Caco-2 (cell line): ENCODE data around the gene PHKB. TPM values are rescaled to one million over a fixed set of nuclear protein-coding genes. Genes with fewer than 3 reads are reported as not detected.

Source experiments
- BruUV-seq: library from RNA; stranded (reverse); fragments of 400-500 nt; replicated peaks from 2 replicates; lab custom pipeline; 2021; lab: Mats Ljungman, UMichigan
- CTCF ChIA-PET: fragments of 300-600 bp; sonication (Branson Sonifier 250); formaldehyde crosslinking; loops from one replicate; lab custom pipeline; 2022; ENCODE audit warnings: antibody characterized with exemption; lab: Charles Lee
- POLR2A ChIA-PET: fragments of 300-600 bp; sonication (Branson Sonifier 250); formaldehyde crosslinking; loops from one replicate; lab custom pipeline; 2022; ENCODE audit warnings: antibody characterized with exemption; lab: Charles Lee
- DNase-seq, 2 experiments: peaks; one replicate each; pipeline versions ENCODE4 v3.0.0 to v3.0.0-alpha.2; 2020 to 2022
- H3K27me3 ChIP-seq: replicated peaks from 2 replicates; pipeline ENCODE4 v1.6.0; 2011; ENCODE audit warnings: low read length; ENCODE audit not compliant: control insufficient read depth, insufficient read depth
- H3K36me3 ChIP-seq: 2 replicates; pipeline ENCODE4 v1.5.1; 2011; ENCODE audit warnings: low read length; ENCODE audit not compliant: control insufficient read depth, insufficient read depth
- H3K4me1 ChIP-seq: fragments of 250-450 bp; sonication (Bioruptor Pico); 2 replicates; pipeline ENCODE4 v1.5.1; 2020; ENCODE audit warnings: mild to moderate bottlenecking
- H3K4me3 ChIP-seq: 2 replicates; pipeline ENCODE4 v1.5.1; 2011; ENCODE audit warnings: low read depth, mild to moderate bottlenecking, control low read depth, low read length
- H3K9me3 ChIP-seq: fragments of 250-450 bp; sonication (Bioruptor Pico); 2 replicates; pipeline ENCODE4 v1.5.1; 2020; ENCODE audit warnings: mild to moderate bottlenecking, moderate library complexity
- H3K27ac Mint-ChIP-seq: one replicate; pipeline ENCODE4 v1.8.0; 2022; ENCODE audit warnings: mixed read lengths; ENCODE audit not compliant: unreplicated experiment
- H3K27me3 Mint-ChIP-seq: one replicate; pipeline ENCODE4 v1.8.0; 2022; ENCODE audit warnings: mixed read lengths; ENCODE audit not compliant: insufficient read depth, unreplicated experiment
- H3K36me3 Mint-ChIP-seq: one replicate; pipeline ENCODE4 v1.8.0; 2022; ENCODE audit warnings: mild to moderate bottlenecking, mixed read lengths; ENCODE audit not compliant: insufficient read depth, unreplicated experiment
- H3K4me1 Mint-ChIP-seq: one replicate; pipeline ENCODE4 v1.8.0; 2022; ENCODE audit warnings: low read depth, mixed read lengths; ENCODE audit not compliant: unreplicated experiment
- H3K4me3 Mint-ChIP-seq: one replicate; pipeline ENCODE4 v1.8.0; 2022; ENCODE audit warnings: mild to moderate bottlenecking, moderate library complexity, mixed read lengths; ENCODE audit not compliant: unreplicated experiment
- H3K9me3 Mint-ChIP-seq: one replicate; pipeline ENCODE4 v1.8.0; 2022; ENCODE audit warnings: mixed read lengths; ENCODE audit not compliant: unreplicated experiment
- CTCF ChIP-seq, 2 experiments: fragments of 200-600 bp in 1 of 2; IDR thresholded peaks; 1 replicate in 1 of 2; 2 replicates in 1 of 2; pipeline versions ENCODE4 v1.5.1 to v1.8.0; 2011 to 2022; ENCODE audit warnings: antibody characterized with exemption in 1 of 2, control low read depth in 1 of 2, inconsistent platforms in 1 of 2, low read depth in 1 of 2, low read length in 1 of 2, mild to moderate bottlenecking in 1 of 2, moderate library complexity in 1 of 2; ENCODE audit not compliant: insufficient read depth in 1 of 2, severe bottlenecking in 1 of 2, unreplicated experiment in 1 of 2
- intact Hi-C: fragments of 100-400 bp; cut with micrococcal nuclease; formaldehyde crosslinking; loops from one replicate; pipeline ENCODE4 v1.10.0; 2022; ENCODE audit not compliant: unreplicated experiment
- total RNA-seq: library from RNA; stranded (reverse); gene quantifications from 2 replicates; pipeline ENCODE4 v1.2.3, GENCODE V29; 2022

Gene PHKB
- total RNA-seq, 1 experiment from 2014 or later: 74.2 TPM

GRCh38 chr16:47731252-47731651 is 270.1 kb downstream of the PHKB start:
- H3K4me3 Mint-ChIP-seq: no peak overlapping the region
- Histone ChIP-seq H3K4me3 (no peak overlapping the region), H3K4me1 (no peaks in the 10 kb centered on the region), H3K27me3 (no peaks in the 10 kb centered on the region), H3K36me3 (no peaks in the 10 kb centered on the region), H3K9me3 (no peaks in the 10 kb centered on the region)
- BruUV-seq: no TSS peak
- CTCF ChIA-PET: no interaction called here
- POLR2A ChIA-PET: no interaction called here
- no peaks in the 10 kb centered on the region for H3K27me3 Mint-ChIP-seq
- no peaks in the 10 kb centered on the region for H3K9me3 Mint-ChIP-seq
- intact Hi-C loops: no loop called here
- peaks cover 1% of the 10 kb centered on the region for H3K36me3 Mint-ChIP-seq
- DNase-seq: no peak
- peaks cover 4% of the 10 kb centered on the region for H3K4me1 Mint-ChIP-seq
- no peak overlapping the region for H3K27ac Mint-ChIP-seq
- TF ChIP-seq CTCF (IDR thresholded peaks at IDR 0.05; ENCODE audit: insufficient read depth in 1 of 2, low read depth in 1 of 2, low read length in 1 of 2, severe bottlenecking in 1 of 2, unreplicated experiment in 1 of 2): no peak

- ChIA-PET CTCF (no interaction called here), POLR2A (no interaction called here)
- no peaks in the 10 kb centered on the region for H3K36me3 Mint-ChIP-seq
- no peaks in the 10 kb centered on the region for H3K9me3 Mint-ChIP-seq
- no TSS peak for BruUV-seq
- no peak for TF ChIP-seq CTCF (IDR thresholded peaks at IDR 0.05; ENCODE audit: insufficient read depth in 1 of 2, low read depth in 1 of 2, low read length in 1 of 2, severe bottlenecking in 1 of 2, unreplicated experiment in 1 of 2)
- Histone ChIP-seq H3K36me3 (no peaks in the 10 kb centered on the region), H3K27me3 (no peaks in the 10 kb centered on the region), H3K4me3 (no peak overlapping the region), H3K9me3 (no peaks in the 10 kb centered on the region), H3K4me1 (no peaks in the 10 kb centered on the region)
- H3K27ac Mint-ChIP-seq: no peak overlapping the region
- intact Hi-C loops: no loop called here
- no peaks in the 10 kb centered on the region for H3K4me1 Mint-ChIP-seq
- H3K27me3 Mint-ChIP-seq: no peaks in the 10 kb centered on the region
- H3K4me3 Mint-ChIP-seq: no peak overlapping the region
- no peak for DNase-seq
Observed at GRCh38 chr16:47732122-47732521, 271.0 kb downstream of the PHKB start.

GRCh38 chr16:47732523-47733111 is 271.5 kb downstream of the PHKB start:
- no peaks in the 10 kb centered on the region for H3K27me3 Mint-ChIP-seq
- H3K4me1 Mint-ChIP-seq: no peaks in the 10 kb centered on the region
- CTCF ChIA-PET: no interaction called here
- POLR2A ChIA-PET: no interaction called here
- H3K4me3 ChIP-seq: no peak overlapping the region
- no TSS peak for BruUV-seq
- no peak overlapping the region for H3K27ac Mint-ChIP-seq
- H3K4me3 Mint-ChIP-seq: no peak overlapping the region
- no peak for TF ChIP-seq CTCF (IDR thresholded peaks at IDR 0.05; ENCODE audit: insufficient read depth in 1 of 2, low read depth in 1 of 2, low read length in 1 of 2, severe bottlenecking in 1 of 2, unreplicated experiment in 1 of 2)
- H3K27me3 ChIP-seq: no peaks in the 10 kb centered on the region
- H3K9me3 Mint-ChIP-seq: no peaks in the 10 kb centered on the region
- H3K36me3 Mint-ChIP-seq: no peaks in the 10 kb centered on the region
- H3K9me3 ChIP-seq: no peaks in the 10 kb centered on the region
- intact Hi-C loops: no loop called here
- no peak for DNase-seq
- no peaks in the 10 kb centered on the region for H3K4me1 ChIP-seq
- H3K36me3 ChIP-seq: no peaks in the 10 kb centered on the region
